HG03439 (cell line): ENCODE measurements around the gene STAG1.
"Not testable (repeated sequence)": the region's sequence is repeated elsewhere in the genome, so short reads cannot be mapped to it uniquely, and the experiment has no call there.

Source experiments
- ATAC-seq: cut with Tn5 transposase; IDR thresholded peaks from one replicate; pipeline ENCODE4 v1.9.1; 2021; ENCODE audit warnings: mild to moderate bottlenecking, moderate library complexity; ENCODE audit not compliant: unreplicated experiment

The STAG1 gene

DNA sequence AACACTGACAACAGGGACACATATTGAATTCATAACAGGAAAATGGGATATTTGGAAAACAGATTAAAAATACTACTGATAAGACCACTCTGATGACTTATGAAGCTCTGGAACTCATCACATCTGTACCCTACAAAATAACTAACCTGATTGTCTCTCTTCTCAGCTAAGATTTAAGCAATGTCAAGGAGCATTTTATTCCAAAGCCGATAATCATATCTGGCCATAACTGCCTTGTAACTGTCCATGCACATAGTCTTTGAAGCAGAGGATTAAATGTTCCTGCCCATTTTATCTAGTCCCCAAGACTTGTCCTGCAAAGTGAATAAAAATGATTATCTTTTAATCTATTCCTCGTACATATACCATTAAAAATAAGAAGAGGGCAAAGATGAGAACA is 234.1 kb downstream of the STAG1 start:
- ATAC-seq, result no peak

DNA sequence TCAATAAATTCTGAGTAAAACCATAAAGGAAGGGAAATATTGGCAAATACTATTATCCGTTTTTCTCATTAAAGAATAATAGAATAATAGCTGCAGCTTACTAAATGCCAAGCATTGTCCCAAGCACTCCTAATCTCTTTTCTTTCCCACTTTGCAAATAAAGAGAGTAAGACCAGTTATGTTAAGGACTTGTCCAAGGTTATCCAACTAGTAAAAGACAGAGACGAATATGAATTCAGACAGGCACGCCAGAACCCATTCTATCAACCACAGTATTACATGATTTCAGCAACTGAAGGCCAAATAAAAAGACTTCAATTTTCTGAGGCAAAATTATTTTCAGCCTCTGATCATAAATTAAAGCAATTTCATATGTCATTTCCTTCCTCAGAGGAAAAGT is 235.5 kb downstream of the STAG1 start:
- no peak for ATAC-seq

DNA sequence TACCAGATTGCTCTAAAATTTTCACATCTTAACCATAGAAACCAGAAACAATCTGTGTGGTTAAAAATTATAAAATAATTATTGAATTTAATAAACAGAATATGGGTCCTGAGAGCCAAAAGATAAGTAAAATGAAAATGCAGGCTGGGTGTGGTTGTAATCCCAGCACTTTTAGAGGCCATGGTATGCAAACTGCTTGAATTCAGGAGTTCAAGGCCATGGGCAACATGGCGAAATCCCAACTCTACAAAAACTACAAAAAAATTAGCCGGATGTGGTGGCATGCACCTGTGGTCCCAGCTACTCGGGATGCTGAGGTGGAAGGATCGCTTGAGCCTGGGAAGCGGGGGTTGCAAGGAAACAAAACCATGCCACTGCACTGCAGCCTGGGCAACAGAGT is 236.1 kb downstream of the STAG1 start:
- no peak for ATAC-seq

DNA sequence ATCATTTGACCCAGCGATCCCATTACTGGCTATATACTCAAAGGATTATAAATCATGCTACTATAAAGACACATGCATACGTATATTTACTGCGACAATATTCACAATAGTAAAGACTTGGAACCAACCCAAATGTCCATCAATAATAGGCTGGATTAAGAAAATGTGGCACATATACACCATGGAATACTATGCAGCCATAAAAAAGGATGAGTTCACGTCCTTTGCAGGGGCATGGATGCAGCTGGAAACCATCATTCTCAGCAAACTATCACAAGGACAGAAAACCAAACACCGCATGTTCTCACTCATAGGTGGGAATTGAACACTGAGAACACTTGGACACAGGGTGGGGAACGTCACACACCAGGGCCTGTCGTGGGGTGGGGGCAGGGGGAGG is 237.6 kb downstream of the STAG1 start:
- ATAC-seq, result not testable (repeated sequence)

DNA sequence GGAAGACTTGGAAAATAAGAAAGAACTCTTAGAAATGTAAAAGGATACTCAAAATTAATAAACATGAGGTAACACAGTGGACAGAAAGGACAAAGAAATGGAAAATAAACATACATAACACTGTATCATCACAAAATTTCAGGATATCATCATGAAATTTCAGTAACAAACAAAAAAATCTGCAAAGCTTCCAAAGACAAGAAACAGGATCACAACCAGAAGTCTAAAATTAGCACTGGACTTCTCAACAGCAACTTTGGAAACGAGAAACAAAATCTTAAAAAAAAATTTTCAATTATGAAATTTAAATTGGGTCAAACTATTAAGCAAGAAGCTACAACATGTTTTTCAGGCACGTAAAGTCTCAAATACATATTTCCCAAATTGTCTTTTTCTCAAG is 238.8 kb downstream of the STAG1 start:
- no peak for ATAC-seq

DNA sequence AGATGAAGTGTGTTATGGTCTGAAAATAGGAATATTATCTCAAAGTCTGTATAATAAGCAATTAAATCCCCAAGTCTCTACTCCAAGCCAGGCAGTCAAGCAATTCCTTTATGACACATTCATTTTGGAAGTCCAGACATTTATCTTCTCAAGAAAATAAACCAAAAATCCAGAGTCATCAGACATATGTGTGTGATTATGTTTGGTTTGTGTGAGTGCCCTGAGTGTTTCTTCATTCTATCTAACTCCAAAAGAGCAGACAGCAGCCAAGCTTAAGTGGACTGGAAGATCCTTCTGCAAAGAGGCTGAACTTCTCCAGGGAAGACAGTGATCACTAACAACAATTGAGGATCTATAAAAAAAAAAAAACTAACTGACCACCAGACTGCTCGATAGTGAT is 239.8 kb downstream of the STAG1 start:
- ATAC-seq, result no peak

DNA sequence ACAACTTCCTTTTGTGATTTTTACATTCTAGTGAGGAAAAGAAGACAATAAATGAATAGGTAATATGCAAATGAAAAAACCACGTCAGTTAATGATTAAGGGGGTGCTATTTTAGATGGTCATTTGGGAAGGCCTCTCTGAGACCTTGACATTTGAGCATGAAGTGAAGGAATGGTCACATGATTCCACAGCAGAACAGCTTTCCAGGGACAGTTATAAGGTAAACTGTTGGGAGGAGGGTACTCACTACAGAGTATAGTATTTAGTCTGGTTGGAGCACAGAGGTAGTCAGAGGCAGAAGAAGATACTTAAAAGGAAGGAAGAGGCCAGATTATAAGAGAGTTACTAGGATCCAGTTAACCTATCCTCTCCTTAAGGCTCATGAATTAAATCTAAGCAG is 246.5 kb downstream of the STAG1 start:
- no peak for ATAC-seq

DNA sequence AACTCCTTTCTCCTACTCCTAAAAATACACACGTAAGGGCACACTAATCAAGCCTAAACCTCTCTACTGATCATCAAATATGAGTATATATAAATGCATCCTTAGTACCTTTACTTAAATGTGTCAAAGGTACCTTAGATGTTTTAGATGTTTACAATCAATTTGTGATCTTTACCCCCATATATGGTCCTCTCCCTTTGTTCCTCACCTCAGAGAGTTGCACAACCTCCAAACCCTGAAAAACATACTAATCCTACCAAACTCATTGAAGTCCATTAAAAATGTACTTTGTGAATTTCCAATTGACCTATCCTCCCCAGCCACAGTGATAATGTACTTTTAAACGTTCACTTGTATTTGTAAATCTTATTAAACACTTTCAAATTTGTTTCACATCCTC is 249.1 kb downstream of the STAG1 start:
- no peak for ATAC-seq

DNA sequence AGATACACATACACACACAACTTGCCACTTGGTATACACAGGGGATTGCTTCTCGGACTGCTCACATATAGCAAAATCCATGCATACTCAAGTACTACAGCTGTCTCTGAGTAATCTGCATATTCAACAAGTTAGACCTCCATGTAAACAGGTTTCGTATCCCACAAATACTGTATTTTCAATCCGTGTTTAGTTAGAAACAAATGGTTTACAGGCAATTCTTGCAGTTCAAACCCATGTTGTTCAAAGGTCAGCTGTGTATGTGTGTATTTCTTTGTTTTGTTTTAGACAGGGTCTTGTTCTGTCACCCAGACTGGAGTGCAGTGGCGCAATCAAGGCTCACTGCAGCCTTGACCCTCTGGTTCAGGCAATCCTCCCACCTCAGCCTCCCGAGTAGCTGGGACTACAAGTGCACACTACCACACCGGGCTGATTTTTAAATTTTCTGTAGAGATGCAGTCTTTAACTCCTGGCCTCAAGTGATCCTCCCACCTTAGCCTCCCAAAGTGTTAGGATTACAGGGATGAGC is 253.2 kb downstream of the STAG1 start:
- ATAC-seq, result no peak

DNA sequence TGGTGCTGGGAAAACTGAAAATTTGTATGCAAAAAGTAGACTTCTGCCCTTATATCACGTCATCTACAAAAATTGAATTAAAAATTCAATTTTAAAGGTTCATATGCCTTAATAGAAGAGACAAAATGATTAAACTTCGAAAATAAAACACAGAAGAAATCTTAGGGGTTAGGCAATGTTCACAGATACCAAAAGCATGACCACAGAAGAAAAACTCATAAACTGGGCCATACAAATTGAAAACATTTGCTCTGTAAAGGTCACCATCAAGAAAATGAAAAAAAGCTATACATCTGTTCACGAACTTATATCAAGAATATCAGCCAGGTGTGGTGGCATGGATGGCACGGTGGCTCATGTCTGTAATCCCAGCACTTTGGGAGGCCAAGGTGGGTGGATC is 257.0 kb downstream of the STAG1 start:
- ATAC-seq, result no peak

DNA sequence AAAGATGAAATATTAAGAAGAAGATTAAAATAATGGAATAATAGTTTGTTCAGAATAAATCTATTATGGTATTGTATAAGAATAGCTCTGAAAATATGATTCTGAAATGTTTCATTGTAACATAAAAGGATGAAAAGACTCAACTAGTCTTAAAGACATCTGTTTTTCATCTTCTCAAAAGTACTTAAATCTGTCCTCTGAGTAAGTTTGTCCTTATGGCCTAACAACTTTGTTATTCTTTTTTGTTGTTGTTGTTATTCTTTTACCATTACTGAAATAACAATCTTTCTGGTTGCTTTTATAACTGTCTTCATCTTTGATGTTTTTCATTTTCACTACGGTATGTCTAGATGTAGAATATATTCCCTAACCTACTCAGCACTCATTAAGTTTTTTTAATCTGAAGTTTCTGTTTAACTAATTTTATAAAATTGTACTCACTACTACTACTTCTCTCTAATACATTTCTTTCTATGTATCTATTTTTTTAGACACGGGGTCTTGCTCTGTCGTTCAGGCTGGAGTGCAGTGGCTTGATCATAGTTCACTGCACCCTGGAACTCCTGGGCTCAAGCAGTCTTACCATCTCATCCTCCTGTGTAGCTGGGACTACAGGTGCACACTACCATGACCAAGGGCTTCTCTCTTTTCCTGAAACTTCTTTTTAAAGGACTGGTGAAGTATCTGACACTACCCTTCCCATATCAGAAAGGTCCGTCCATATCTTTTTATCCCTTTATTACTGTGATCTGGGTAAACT is 261.4 kb downstream of the STAG1 start:
- no peak for ATAC-seq

DNA sequence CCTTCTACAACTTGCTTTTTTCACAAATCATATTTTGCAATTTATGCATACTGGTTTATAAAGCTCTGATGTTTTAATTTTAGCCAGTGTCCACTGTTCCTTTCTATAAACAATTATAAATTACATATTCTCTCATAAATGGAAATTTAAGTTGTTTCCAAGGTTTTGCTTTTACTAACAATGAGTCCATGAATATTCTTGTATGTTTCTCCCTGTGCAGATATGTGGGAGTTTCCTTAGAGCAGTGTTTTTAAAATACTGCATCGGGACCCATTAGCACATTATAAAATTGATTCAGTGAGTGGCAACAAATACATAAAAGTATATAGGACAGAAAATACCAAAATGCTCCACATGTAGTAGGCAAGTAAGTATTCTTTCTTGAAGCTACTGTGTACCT is 266.4 kb downstream of the STAG1 start:
- ATAC-seq, result no peak

DNA sequence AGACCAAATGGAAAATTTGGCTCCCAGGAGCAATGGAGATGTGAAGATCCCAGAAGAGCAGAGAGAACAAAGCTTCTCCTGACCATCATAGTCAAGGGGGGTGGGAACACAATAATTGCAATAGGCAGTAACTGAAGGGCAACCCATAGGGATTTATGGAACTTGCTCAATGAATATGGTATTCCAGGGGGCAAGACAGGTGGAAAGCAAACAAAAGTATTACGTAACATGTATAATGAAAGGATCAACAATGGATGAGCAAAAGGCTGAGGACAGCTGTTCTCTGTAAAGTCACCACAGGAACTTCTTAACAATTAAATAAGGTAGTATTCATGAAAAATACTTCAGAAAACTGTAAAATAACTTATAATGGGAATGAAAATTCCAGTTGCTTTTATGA is 275.9 kb downstream of the STAG1 start:
- no peak for ATAC-seq

DNA sequence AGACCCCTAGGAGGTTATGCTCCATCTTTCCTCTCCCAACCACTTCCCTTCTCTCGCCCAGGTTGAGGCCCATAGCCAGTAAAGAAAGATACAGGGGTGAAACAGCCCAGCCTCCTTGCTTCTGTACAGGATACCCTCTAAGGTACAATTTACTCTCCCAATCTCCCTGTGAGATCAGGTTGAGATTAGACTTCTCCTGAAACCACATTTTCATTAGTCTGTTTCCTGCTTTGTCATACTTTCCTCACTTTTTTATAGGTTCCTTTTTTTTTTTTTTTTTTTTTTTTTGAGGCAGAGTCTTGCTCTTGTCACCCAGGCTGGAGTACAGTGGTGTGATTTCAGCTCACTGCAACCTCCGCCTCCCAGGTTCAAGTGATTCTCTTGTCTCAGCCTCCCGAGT is 277.3 kb downstream of the STAG1 start:
- not testable (repeated sequence) for ATAC-seq

DNA sequence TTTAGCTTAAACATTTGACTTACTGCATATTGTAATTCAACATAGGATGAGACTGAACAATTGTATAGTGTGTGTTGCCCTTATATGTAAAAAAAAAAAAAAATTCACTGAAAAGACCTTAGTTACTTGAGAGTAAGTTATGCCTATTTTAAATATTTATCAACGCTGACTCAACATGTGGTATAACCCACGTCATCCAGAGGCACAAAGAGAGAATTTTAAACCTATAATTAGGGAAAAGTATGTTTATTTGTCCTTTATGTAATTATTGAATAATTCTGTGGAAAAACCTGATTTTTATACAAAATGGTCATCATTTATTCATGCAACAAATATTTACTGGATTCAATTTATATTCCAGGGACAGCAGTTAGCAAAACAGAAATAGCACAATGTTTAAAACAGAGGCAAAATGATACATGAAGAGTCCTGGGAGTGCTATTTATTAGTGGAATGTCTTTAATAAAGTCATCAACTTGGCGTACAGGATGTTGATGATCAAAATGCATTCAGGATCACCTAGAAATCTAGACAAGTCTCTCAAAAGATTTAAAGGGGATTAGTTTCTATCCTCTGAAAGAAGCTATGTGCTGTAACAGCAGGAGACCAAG is 278.4 kb downstream of the STAG1 start:
- no peak for ATAC-seq

DNA sequence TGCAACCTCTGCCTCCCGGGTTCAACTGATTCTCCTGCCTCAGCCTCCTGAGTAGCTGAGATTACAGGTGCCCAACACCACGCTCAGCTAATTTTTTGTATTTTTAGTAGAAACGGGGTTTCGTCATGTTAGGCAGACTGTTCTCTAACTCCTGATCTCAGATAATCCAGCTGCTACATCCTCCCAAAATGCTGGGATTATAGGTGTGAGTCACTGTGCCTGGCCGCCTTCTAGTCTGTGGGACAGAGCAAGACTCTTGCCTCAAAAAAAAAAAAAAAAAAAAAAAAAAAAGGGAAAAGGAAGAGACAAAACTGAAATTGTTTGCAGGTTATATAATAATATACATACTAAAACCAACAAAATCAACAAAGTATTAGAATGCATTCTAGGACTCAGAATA is 286.9 kb downstream of the STAG1 start:
- ATAC-seq, result no peak

DNA sequence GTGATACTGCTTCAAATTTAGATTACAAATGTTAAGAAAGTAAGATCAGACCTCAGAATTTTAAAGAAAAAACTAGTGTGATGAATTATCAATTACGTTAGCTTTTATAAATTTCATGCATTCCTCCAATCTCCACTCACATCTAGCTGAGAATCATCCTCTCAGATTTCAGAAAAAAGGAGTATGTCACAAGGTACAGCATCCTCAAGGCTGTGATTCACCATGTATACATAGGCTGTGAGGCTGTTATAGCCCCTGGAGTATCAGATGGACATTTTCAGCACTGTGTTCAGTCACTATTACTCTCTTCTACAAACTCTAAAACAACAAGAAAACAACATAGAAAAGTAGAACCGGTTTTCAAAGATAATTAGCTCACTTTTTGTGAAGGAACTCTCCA is 287.7 kb downstream of the STAG1 start:
- ATAC-seq, result no peak

DNA sequence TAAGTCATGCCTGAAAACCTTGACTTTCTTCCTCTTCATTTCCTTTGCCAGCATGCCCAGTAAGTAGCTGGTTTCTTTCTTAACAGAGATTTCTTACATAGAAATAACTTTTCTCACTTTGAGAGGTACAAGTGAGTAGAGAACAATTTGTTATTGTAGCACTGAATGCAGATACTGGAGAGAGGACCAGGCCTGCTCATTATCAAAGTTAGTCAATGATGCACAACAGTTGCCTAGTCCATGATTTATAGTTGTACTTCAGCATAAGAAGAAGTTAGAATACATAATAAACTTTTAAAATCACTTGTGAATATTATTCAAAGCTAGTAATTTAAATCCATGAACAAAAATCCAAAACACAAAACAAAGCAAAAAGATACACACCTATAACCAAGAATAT is 289.0 kb downstream of the STAG1 start:
- ATAC-seq, result no peak

DNA sequence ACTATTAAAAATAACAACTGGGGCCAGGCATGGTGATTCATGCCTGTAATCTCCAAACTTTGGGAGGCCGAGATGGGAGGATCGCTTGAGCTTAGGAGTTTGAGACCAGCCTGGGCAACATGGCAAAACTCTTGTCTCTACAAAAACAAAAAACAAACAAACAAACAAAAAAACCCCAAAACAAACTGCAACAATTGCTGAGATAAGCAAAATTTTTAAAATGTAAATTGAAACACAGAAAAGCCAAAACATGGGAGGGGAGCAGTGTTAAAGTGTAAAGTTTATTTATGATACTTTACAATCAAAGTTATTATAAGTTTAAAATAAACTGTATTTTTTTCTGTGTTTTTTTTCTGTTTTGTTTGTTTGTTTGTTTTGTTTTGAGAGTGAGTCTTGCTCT is 294.4 kb downstream of the STAG1 start:
- ATAC-seq, result no peak

DNA sequence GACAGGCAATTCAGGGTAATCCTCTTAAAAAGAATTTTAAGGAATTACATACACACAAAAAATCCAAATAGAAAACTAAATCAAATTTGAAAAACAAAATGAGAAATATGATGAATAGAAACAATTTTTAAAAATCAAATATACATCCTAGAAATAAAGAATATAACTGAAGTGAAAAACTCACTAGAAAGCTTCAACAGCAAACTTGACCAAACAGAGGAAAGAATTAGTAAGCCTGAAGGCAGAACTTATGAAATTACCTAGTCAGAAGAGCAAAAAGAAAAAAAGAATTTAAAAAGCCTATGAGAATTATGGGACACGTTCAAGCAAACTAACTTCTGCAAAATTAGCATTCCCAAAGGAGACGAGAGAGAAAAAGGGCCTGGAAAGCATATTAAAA is 296.0 kb downstream of the STAG1 start:
- no peak for ATAC-seq

DNA sequence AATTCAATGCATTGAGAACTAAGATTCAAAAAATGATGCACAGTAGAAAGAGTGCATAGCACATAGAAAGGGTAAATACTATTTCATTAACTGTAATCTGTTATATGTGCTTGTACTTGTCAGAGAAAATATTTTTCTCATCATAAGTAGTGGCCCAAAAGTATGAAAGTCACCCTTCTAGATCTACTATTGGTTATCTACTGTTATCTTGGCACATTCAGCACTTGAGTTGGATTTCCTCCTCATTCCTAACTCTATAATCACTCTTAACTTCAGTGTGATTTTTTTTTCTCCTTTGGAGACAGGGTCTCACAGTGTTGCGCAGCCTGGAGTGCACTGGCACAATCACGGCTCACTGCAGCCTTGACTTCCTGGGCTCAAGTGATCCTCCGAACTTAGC is 307.6 kb downstream of the STAG1 start:
- ATAC-seq, result no peak

DNA sequence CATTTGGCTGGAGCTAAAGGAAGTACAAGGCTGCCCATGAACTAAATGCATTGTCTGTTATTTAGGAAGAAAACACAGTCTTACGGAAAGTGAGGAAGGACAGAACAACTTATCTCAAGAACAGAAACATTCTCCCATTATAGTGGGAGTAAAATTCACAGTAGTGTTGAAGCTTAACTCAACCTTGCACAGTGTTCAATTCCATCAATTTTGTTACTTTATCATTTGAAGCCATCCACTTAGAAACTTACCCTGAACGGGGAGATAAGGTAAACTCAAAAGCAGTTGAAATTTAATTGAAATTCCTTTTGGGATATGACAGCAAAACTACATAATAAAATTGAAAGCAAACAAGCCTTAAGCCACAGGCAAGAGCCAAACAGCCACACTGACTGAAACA is 315.1 kb downstream of the STAG1 start:
- no peak for ATAC-seq

DNA sequence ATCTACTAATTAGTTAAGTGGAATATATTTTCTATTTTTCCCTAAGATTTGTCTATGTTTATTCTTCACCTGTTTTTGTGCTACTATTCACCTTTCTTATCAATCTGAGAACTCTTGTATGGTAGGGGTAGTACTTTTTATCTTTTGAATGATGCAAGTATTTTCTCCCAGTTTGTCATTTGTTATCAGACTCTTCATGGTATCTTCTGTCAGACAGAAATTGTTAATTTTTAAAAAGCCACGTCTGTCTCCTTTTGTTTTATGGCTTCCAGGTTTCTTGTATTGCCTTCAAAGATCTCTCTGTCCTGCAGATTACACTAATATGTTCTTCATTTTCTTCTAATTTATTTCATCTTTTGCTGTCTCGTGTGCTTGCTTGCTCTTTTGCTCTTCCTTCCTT is 317.7 kb downstream of the STAG1 start:
- no peak for ATAC-seq
